ENCODE results near the gene OSBPL3. TPM values are rescaled to one million over a fixed set of nuclear protein-coding genes. Genes with fewer than 3 reads are reported as not detected.
A peak's percentile ranks its signal among the peaks of the same experiment; 100 is the strongest.

OSBPL3 gene
- polyA plus RNA-seq, 1 of the 3 experiments (the other 2 are of a cell fraction), result 23.2 TPM

- TF ChIP-seq EP300 (IDR thresholded peaks at IDR 0.05; ENCODE audit: borderline replicate concordance in 1 of 2, low read depth in 1 of 2, low read length in 1 of 2) (peak in 1 of 2 experiments; percentile 80; a peak in 1 of 4 replicates), TCF12 (IDR thresholded peaks at IDR 0.05) (peak; percentile 75), YY1 (IDR thresholded peaks at IDR 0.05; ENCODE audit: low read depth) (no peak), NRF1 (IDR thresholded peaks at IDR 0.05; ENCODE audit: low read depth, low read length) (no peak), JUND (IDR thresholded peaks at IDR 0.05) (no peak), PBX3 (IDR thresholded peaks at IDR 0.05) (no peak), TEAD4 (IDR thresholded peaks at IDR 0.05; ENCODE audit: borderline replicate concordance, insufficient read depth) (no peak), POLR2AphosphoS5 (IDR thresholded peaks at IDR 0.05; ENCODE audit: low read depth, low read length) (peak; percentile 55; the same call in 1 of the 2 replicates), USF2 (IDR thresholded peaks at IDR 0.05; ENCODE audit: borderline replicate concordance, low read depth, low read length) (no peak)
- TF ChIP-seq, protein P1, sequence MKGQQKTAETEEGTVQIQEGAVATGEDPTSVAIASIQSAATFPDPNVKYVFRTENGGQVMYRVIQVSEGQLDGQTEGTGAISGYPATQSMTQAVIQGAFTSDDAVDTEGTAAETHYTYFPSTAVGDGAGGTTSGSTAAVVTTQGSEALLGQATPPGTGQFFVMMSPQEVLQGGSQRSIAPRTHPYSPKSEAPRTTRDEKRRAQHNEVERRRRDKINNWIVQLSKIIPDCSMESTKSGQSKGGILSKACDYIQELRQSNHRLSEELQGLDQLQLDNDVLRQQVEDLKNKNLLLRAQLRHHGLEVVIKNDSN (IDR thresholded peaks at IDR 0.05; ENCODE audit: borderline replicate concordance, low read depth), result no peak
- TF ChIP-seq, protein P2, sequence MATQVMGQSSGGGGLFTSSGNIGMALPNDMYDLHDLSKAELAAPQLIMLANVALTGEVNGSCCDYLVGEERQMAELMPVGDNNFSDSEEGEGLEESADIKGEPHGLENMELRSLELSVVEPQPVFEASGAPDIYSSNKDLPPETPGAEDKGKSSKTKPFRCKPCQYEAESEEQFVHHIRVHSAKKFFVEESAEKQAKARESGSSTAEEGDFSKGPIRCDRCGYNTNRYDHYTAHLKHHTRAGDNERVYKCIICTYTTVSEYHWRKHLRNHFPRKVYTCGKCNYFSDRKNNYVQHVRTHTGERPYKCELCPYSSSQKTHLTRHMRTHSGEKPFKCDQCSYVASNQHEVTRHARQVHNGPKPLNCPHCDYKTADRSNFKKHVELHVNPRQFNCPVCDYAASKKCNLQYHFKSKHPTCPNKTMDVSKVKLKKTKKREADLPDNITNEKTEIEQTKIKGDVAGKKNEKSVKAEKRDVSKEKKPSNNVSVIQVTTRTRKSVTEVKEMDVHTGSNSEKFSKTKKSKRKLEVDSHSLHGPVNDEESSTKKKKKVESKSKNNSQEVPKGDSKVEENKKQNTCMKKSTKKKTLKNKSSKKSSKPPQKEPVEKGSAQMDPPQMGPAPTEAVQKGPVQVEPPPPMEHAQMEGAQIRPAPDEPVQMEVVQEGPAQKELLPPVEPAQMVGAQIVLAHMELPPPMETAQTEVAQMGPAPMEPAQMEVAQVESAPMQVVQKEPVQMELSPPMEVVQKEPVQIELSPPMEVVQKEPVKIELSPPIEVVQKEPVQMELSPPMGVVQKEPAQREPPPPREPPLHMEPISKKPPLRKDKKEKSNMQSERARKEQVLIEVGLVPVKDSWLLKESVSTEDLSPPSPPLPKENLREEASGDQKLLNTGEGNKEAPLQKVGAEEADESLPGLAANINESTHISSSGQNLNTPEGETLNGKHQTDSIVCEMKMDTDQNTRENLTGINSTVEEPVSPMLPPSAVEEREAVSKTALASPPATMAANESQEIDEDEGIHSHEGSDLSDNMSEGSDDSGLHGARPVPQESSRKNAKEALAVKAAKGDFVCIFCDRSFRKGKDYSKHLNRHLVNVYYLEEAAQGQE (IDR thresholded peaks at IDR 0.05; ENCODE audit: low read depth, low read length), result no peak
Measured at GRCh38 chr7:24922099-24922773, 57.7 kb downstream of the OSBPL3 start (continued).

DNA sequence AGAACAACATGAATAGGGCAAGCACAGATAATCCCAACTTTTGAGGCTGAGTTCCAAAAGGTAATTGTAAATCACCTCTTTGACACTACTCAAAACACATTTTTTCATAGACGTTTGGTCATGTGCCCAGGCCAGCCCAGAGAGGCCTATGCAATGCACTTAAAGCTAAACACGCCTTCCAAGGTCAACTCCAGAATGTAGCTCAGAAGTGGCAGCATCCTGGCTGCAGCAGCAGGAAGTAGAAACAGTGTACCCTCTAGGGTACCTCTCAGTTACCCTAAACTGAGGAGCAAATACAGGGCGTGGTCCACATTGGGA, 58.7 kb downstream of the OSBPL3 start:
- WGBS (ENCODE audit: low lambda C conversion rate), result 70% methylated on average over 3 of the region's 3 CpGs
- TF ChIP-seq, protein P1 (IDR thresholded peaks at IDR 0.05; ENCODE audit: borderline replicate concordance, low read depth), result peak; percentile 21; the same call in 1 of the 2 replicates
- TF ChIP-seq SMC3 (IDR thresholded peaks at IDR 0.05; ENCODE audit: low read depth, low read length) (no peak), POLR2AphosphoS5 (IDR thresholded peaks at IDR 0.05; ENCODE audit: low read depth, low read length) (no peak), RAD21 (IDR thresholded peaks at IDR 0.05; ENCODE audit: low read length) (no peak)
- Histone ChIP-seq H3K36me3 (replicated peaks in 1 of 2; ENCODE audit: control insufficient read depth in 1 of 2, insufficient read depth in 2 of 2, low read length in 1 of 2) (no peaks in the 10 kb centered on the region), H2AFZ (ENCODE audit: low read depth) (no peak overlapping the region), H3K27ac (ENCODE audit: low read depth in 2 of 2, low read length in 1 of 2) (peak overlapping the region; percentile 74 to 80; a peak in 3 of 4 replicates), H3K9ac (no peak overlapping the region), H3K9me2 (no peaks in the 10 kb centered on the region), H3K79me2 (ENCODE audit: insufficient read depth) (peaks cover 97% of the 10 kb centered on the region), H3K9me3 (no peaks in the 10 kb centered on the region), H3K4me3 (ENCODE audit: low read depth in 2 of 2, low read length in 1 of 2) (no peak overlapping the region), H3K4me1 (ENCODE audit: control insufficient read depth in 1 of 2, insufficient read depth in 2 of 2, low read depth in 1 of 2, low read length in 1 of 2) (peaks cover 33 to 44% of the 10 kb centered on the region in 2 experiments), H3K27me3 (ENCODE audit: insufficient read depth) (no peaks in the 10 kb centered on the region), H4K20me1 (ENCODE audit: insufficient read depth) (no peaks in the 10 kb centered on the region), H3K4me2 (peak overlapping the region; percentile 67; the same call in 1 of the 2 replicates), H3F3A (replicated peaks; ENCODE audit: insufficient read depth) (peaks cover 17% of the 10 kb centered on the region)
- CTCF ChIA-PET, result interaction anchor here (0.8 kb wide), 1 partner anchor 149 kb away, joined by 3 read pairs; no protein-coding TSS in a partner anchor
- DNase-seq, result no peak
- POLR2A ChIA-PET, result no interaction called here

Measured in SK-N-SH (cell line).